ENCODE results near the gene CRHR1.

The CRHR1 gene

GRCh38 chr17:45837187-45837586 lies 53.1 kb downstream of the CRHR1 start:
- Histone ChIP-seq H3K27ac (ENCODE audit: low read depth, low read length) (no peak overlapping the region), H3K9ac (ENCODE audit: low read depth, low read length) (no peak overlapping the region), H3K4me3 (ENCODE audit: low read depth, low read length) (no peak overlapping the region), H3K36me3 (ENCODE audit: control insufficient read depth, insufficient read depth, low read length) (no peaks in the 10 kb centered on the region), H3K27me3 (ENCODE audit: control insufficient read depth, insufficient read depth, low read length) (no peaks in the 10 kb centered on the region), H3K9me3 (ENCODE audit: control insufficient read depth, insufficient read depth, low read length) (no peaks in the 10 kb centered on the region), H3K4me1 (ENCODE audit: control insufficient read depth, insufficient read depth, low read length) (no peaks in the 10 kb centered on the region)

- Histone ChIP-seq H3K4me3 (ENCODE audit: low read depth, low read length) (no peak overlapping the region), H3K36me3 (ENCODE audit: control insufficient read depth, insufficient read depth, low read length) (no peaks in the 10 kb centered on the region), H3K27me3 (ENCODE audit: control insufficient read depth, insufficient read depth, low read length) (no peaks in the 10 kb centered on the region), H3K9me3 (ENCODE audit: control insufficient read depth, insufficient read depth, low read length) (no peaks in the 10 kb centered on the region), H3K27ac (ENCODE audit: low read depth, low read length) (no peak overlapping the region), H3K4me1 (ENCODE audit: control insufficient read depth, insufficient read depth, low read length) (no peaks in the 10 kb centered on the region), H3K9ac (ENCODE audit: low read depth, low read length) (no peak overlapping the region)
These were observed 53.5 kb downstream of the CRHR1 start for GRCh38 chr17:45837603-45838002.

DNA sequence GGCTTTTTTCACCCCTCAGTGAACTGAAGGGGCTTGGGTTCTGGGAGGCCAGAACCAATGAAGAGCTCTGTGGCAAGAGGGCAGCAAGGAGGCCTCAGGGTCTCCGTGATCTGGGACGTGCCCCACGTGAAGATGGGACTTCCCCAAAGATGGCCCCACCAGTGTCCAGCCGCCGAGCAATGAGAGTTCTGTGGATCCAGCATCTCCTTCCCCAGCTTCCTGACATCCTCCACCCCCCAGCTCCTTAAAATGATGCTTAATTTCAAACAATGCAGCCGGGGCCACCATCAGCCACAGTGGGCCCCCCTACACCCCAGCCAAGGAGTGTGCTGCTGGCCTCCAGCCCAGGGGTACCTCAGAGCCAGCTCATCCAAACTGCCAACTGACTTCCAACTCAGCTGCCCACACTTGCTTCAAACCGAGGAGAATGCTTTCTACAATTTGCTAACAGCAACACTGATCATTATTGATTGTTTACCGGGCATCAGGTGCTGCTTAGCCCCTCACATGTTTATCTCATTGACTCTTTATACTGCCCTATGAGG lies 54.7 kb downstream of the CRHR1 start:
- Histone ChIP-seq H3K4me1 (ENCODE audit: control insufficient read depth, insufficient read depth, low read length) (no peaks in the 10 kb centered on the region), H3K36me3 (ENCODE audit: control insufficient read depth, insufficient read depth, low read length) (no peaks in the 10 kb centered on the region), H3K9ac (ENCODE audit: low read depth, low read length) (no peak overlapping the region), H3K27ac (ENCODE audit: low read depth, low read length) (no peak overlapping the region), H3K27me3 (ENCODE audit: control insufficient read depth, insufficient read depth, low read length) (no peaks in the 10 kb centered on the region), H3K4me3 (ENCODE audit: low read depth, low read length) (no peak overlapping the region), H3K9me3 (ENCODE audit: control insufficient read depth, insufficient read depth, low read length) (no peaks in the 10 kb centered on the region)

- H3K27me3 ChIP-seq (ENCODE audit: control insufficient read depth, insufficient read depth, low read length), result no peaks in the 10 kb centered on the region
- H3K9ac ChIP-seq (ENCODE audit: low read depth, low read length), result no peak overlapping the region
- no peaks in the 10 kb centered on the region for H3K9me3 ChIP-seq (ENCODE audit: control insufficient read depth, insufficient read depth, low read length)
- no peaks in the 10 kb centered on the region for H3K4me1 ChIP-seq (ENCODE audit: control insufficient read depth, insufficient read depth, low read length)
- no peaks in the 10 kb centered on the region for H3K36me3 ChIP-seq (ENCODE audit: control insufficient read depth, insufficient read depth, low read length)
- H3K4me3 ChIP-seq (ENCODE audit: low read depth, low read length), result no peak overlapping the region
- H3K27ac ChIP-seq (ENCODE audit: low read depth, low read length), result no peak overlapping the region
These were observed 55.3 kb downstream of the CRHR1 start for GRCh38 chr17:45839442-45839841.

DNA sequence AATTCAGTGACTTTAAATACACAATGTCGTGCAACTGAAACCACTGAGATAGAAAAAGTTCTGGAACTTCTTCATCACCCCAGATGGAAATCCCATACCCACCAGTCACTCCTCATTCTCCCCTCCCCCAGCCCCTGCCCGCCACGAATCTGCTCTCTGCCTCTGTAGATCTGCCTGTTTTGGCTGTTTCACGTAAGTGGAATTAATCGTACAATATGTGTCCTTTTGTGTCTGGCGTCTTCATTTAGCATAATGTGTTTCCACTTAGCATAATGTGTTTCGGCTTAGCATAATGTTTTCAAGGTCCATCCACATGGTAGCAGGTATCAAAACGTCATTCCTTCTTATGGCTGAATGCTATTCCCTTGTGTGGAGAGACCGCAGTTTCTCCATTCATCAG lies 57.1 kb downstream of the CRHR1 start:
- H3K4me3 ChIP-seq (ENCODE audit: low read depth, low read length), result no peak overlapping the region
- H3K9ac ChIP-seq (ENCODE audit: low read depth, low read length), result no peak overlapping the region
- no peak overlapping the region for H3K27ac ChIP-seq (ENCODE audit: low read depth, low read length)
- no peaks in the 10 kb centered on the region for H3K27me3 ChIP-seq (ENCODE audit: control insufficient read depth, insufficient read depth, low read length)
- H3K4me1 ChIP-seq (ENCODE audit: control insufficient read depth, insufficient read depth, low read length), result no peaks in the 10 kb centered on the region
- H3K36me3 ChIP-seq (ENCODE audit: control insufficient read depth, insufficient read depth, low read length), result no peaks in the 10 kb centered on the region
- H3K9me3 ChIP-seq (ENCODE audit: control insufficient read depth, insufficient read depth, low read length), result no peaks in the 10 kb centered on the region

DNA sequence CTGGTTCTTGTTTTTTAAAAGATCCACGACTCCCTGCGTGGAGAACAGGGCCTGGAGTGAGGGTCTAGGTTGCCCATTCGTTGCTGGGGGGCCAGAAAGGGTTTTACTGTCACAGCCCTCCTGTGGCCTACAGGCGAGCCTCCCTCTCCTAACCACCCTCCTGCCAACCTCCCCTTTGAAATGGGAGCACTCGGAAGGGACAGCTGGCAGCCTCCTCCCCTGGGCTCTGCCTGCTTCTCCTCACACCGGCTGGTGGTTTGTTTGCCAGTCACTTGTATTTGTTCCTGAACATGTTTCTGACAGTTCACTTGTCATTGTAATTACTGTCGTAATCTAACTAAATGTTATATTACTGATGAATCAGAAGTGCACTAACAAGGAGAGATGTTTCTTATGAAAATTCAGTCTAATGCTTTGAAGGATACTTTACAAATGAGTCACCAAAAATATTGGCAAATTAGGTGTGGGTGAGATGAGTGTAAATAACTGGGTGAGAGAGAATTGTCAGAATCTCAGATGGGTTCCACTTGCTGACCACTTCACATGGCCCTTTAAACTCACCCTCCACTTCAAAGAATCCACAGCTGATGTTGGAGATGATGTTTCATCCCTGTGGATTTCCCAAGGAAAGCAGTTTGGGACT lies 57.9 kb downstream of the CRHR1 start:
- Histone ChIP-seq H3K4me3 (ENCODE audit: low read depth, low read length) (no peak overlapping the region), H3K27me3 (ENCODE audit: control insufficient read depth, insufficient read depth, low read length) (no peaks in the 10 kb centered on the region), H3K27ac (ENCODE audit: low read depth, low read length) (no peak overlapping the region), H3K9ac (ENCODE audit: low read depth, low read length) (no peak overlapping the region), H3K9me3 (ENCODE audit: control insufficient read depth, insufficient read depth, low read length) (no peaks in the 10 kb centered on the region), H3K4me1 (ENCODE audit: control insufficient read depth, insufficient read depth, low read length) (no peaks in the 10 kb centered on the region), H3K36me3 (ENCODE audit: control insufficient read depth, insufficient read depth, low read length) (no peaks in the 10 kb centered on the region)

DNA sequence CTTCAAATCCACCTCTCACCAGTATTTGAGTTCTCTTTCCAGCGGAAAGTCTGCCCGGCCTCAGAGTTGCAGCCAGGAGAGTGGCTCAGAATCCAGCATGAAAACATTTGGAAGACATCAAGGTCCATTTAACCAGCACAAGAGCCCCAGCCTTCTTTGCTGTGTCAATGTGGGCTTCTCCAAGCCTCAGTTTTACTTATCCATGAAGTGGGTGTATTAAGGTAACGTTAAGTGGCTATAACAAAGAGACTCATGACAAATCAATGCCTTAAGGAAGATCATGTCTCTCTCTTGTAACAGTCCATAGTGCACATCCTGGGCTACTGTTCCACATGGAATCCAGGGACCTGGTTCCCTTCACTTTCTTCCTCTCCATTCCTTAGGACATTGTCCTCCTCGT lies 59.6 kb downstream of the CRHR1 start:
- Histone ChIP-seq H3K9ac (ENCODE audit: low read depth, low read length) (no peak overlapping the region), H3K36me3 (ENCODE audit: control insufficient read depth, insufficient read depth, low read length) (no peaks in the 10 kb centered on the region)

DNA sequence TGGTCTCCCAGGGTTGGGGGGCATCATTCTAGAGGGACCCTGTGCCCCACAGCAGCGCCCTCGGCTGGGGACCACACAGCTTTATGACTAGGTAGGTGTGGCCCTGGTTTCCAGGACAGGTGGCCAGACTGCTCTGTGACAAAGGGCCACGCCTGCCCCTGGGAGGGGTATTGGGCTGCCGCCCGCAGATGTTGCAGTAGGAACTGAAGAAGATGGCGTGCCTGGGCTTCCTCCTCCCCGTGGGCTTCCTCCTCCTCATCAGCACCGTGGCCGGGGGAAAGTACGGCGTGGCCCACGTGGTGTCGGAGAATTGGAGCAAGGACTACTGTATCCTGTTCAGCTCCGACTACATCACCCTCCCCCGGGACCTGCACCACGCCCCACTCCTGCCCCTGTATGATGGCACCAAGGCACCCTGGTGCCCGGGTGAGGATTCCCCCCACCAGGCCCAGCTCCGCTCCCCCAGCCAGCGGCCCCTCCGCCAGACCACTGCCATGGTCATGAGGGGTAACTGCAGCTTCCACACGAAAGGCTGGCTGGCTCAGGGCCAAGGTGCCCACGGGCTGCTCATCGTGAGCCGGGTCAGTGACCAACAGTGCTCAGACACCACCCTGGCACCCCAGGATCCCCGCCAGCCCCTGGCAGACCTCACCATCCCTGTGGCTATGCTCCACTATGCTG lies 60.7 kb downstream of the CRHR1 start, which contains the start of gene SPPL2C:
Gene SPPL2C, plus strand, starts transcription at position 187 of the 681 bp plus-strand sequence. Its CDS starts 26 bp downstream, at position 213.
- no peaks in the 10 kb centered on the region for H3K27me3 ChIP-seq (ENCODE audit: control insufficient read depth, insufficient read depth, low read length)

More for the DNA sequence above, 59.6 kb downstream of the CRHR1 start:
- Histone ChIP-seq H3K9me3 (ENCODE audit: control insufficient read depth, insufficient read depth, low read length) (no peaks in the 10 kb centered on the region), H3K27ac (ENCODE audit: low read depth, low read length) (no peak overlapping the region), H3K4me1 (ENCODE audit: control insufficient read depth, insufficient read depth, low read length) (no peaks in the 10 kb centered on the region), H3K27me3 (ENCODE audit: control insufficient read depth, insufficient read depth, low read length) (no peaks in the 10 kb centered on the region), H3K4me3 (ENCODE audit: low read depth, low read length) (no peak overlapping the region)

GRCh38 chr17:45845376-45846185 lies 61.5 kb downstream of the CRHR1 start:
- Histone ChIP-seq H3K27ac (ENCODE audit: low read depth, low read length) (no peak overlapping the region), H3K27me3 (ENCODE audit: control insufficient read depth, insufficient read depth, low read length) (no peaks in the 10 kb centered on the region)

More for the DNA sequence above, 60.7 kb downstream of the CRHR1 start, which contains the start of gene SPPL2C:
- H3K36me3 ChIP-seq (ENCODE audit: control insufficient read depth, insufficient read depth, low read length), result no peaks in the 10 kb centered on the region
- H3K9me3 ChIP-seq (ENCODE audit: control insufficient read depth, insufficient read depth, low read length), result no peaks in the 10 kb centered on the region
- H3K27ac ChIP-seq (ENCODE audit: low read depth, low read length), result no peak within 1 kb of the TSS
- H3K4me1 ChIP-seq (ENCODE audit: control insufficient read depth, insufficient read depth, low read length), result no peaks in the 10 kb centered on the region
- H3K9ac ChIP-seq (ENCODE audit: low read depth, low read length), result no peak within 1 kb of the TSS
- no peak within 1 kb of the TSS for H3K4me3 ChIP-seq (ENCODE audit: low read depth, low read length)

DNA sequence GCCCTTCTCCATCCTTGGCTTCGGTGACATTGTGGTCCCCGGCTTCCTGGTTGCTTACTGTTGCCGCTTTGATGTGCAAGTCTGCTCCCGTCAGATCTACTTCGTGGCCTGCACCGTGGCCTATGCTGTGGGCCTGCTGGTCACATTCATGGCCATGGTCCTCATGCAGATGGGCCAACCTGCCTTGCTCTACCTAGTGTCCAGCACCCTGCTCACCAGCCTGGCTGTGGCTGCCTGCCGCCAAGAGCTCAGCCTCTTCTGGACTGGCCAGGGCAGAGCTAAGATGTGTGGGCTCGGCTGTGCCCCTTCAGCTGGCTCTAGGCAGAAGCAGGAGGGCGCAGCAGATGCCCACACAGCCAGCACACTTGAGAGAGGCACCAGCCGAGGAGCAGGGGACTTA lies 62.1 kb downstream of the CRHR1 start:
- no peaks in the 10 kb centered on the region for H3K4me1 ChIP-seq (ENCODE audit: control insufficient read depth, insufficient read depth, low read length)
- no peak overlapping the region for H3K27ac ChIP-seq (ENCODE audit: low read depth, low read length)
- H3K27me3 ChIP-seq (ENCODE audit: control insufficient read depth, insufficient read depth, low read length), result no peaks in the 10 kb centered on the region
- no peak overlapping the region for H3K9ac ChIP-seq (ENCODE audit: low read depth, low read length)
- no peaks in the 10 kb centered on the region for H3K36me3 ChIP-seq (ENCODE audit: control insufficient read depth, insufficient read depth, low read length)
- H3K4me3 ChIP-seq (ENCODE audit: low read depth, low read length), result no peak overlapping the region
- no peaks in the 10 kb centered on the region for H3K9me3 ChIP-seq (ENCODE audit: control insufficient read depth, insufficient read depth, low read length)

More at GRCh38 chr17:45845376-45846185, 61.5 kb downstream of the CRHR1 start:
- Histone ChIP-seq H3K9me3 (ENCODE audit: control insufficient read depth, insufficient read depth, low read length) (no peaks in the 10 kb centered on the region), H3K4me1 (ENCODE audit: control insufficient read depth, insufficient read depth, low read length) (no peaks in the 10 kb centered on the region), H3K36me3 (ENCODE audit: control insufficient read depth, insufficient read depth, low read length) (no peaks in the 10 kb centered on the region), H3K4me3 (ENCODE audit: low read depth, low read length) (no peak overlapping the region), H3K9ac (ENCODE audit: low read depth, low read length) (no peak overlapping the region)
